Sigmoid colon (tissue), 7 donors: ENCODE data around the gene OR6N1. TPM values are rescaled to one million over a fixed set of nuclear protein-coding genes. Genes with fewer than 3 reads are reported as not detected.

ENCODE experiments used
- DNase-seq: peaks from one replicate; pipeline ENCODE4 v3.0.0-alpha.2; 2019
- H3K27ac ChIP-seq, 4 donors: fragments of 200-600 bp; sonication (generic); one replicate each; pipeline ENCODE4 v1.5.1; 2016 to 2019; ENCODE audit warnings: mild to moderate bottlenecking in 1 of 4
- H3K27me3 ChIP-seq, 3 donors: fragments of 200-600 bp; sonication (generic); one replicate each; pipeline ENCODE4 v1.5.1; 2019; ENCODE audit warnings: mild to moderate bottlenecking in 1 of 3
- H3K36me3 ChIP-seq, 4 donors: fragments of 200-600 bp; sonication (generic); one replicate each; pipeline ENCODE4 v1.5.1; 2016 to 2019
- H3K4me1 ChIP-seq, 4 donors: fragments of 200-600 bp; sonication (generic); one replicate each; pipeline ENCODE4 v1.5.1; 2017 to 2019
- H3K4me3 ChIP-seq, 4 donors: fragments of 200-600 bp; sonication (generic); one replicate each; pipeline ENCODE4 v1.5.1; 2017 to 2019; ENCODE audit warnings: mild to moderate bottlenecking in 2 of 4, moderate library complexity in 1 of 4
- H3K9me3 ChIP-seq, 4 donors: fragments of 200-600 bp in 3 of 4; sonication (generic) in 3 of 4; one replicate each; pipeline versions ENCODE4 v1.5.1 to v1.6.1; 2013 to 2019
- CTCF ChIP-seq, 4 experiments: fragments of 450-650 bp in 3 of 4; fragments of 200-600 bp in 1 of 4; IDR thresholded peaks; one replicate each; pipeline ENCODE4 v1.5.1; 2016 to 2019; ENCODE audit warnings: antibody characterized with exemption in 4 of 4, mild to moderate bottlenecking in 3 of 4, moderate library complexity in 2 of 4
- EP300 ChIP-seq, 4 donors: sonication (generic); formaldehyde crosslinking; IDR thresholded peaks; one replicate each; pipeline ENCODE4 v1.6.1; 2017; ENCODE audit warnings: antibody characterized with exemption in 4 of 4
- POLR2A ChIP-seq, 2 donors: fragments of 450-650 bp; IDR thresholded peaks; one replicate each; pipeline ENCODE4 v1.6.1; 2016; ENCODE audit warnings: antibody characterized with exemption in 2 of 2, mild to moderate bottlenecking in 2 of 2, moderate library complexity in 2 of 2
- POLR2AphosphoS5 ChIP-seq, 4 donors: sonication (generic); formaldehyde crosslinking; IDR thresholded peaks; one replicate each; pipeline ENCODE4 v1.6.1; 2017; ENCODE audit warnings: antibody characterized with exemption in 4 of 4
- WGBS, 2 donors: extraction: QIAGEN DNeasy Blood & Tissue Kit; methylation state at CpG; one replicate each; pipeline ENCODE4 v1.1.7; 2013; 5-methylcytosine and 5-hydroxymethylcytosine counted together
- intact Hi-C: fragments of 100-400 bp; cut with DNase I; formaldehyde crosslinking; loops from one replicate; pipeline ENCODE4 v1.15.1; 2023
- polyA plus RNA-seq, 3 donors: library from polyadenylated mRNA; stranded (reverse); fragments of 200-250 nt; gene quantifications; one replicate each; pipeline ENCODE4 v1.2.3, GENCODE V29; 2013
- total RNA-seq, 4 donors: library from RNA; depleted of rRNA; stranded (reverse); fragments of >200 nt; gene quantifications; one replicate each; pipeline ENCODE4 v1.1.0, GENCODE V29; 2016
- donor health status: healthy with polysubstance abuse.
- donor health status: Bipolar disorder and iron deficiency.
- donor health status: healthy.

Gene OR6N1
- total and polyA plus RNA-seq, 7 donors = not detected

- intact Hi-C loops = no loop called here
- no peaks in the 10 kb centered on the region for H3K4me1 ChIP-seq
- H3K9me3 ChIP-seq = no peaks in the 10 kb centered on the region
- no peaks in the 10 kb centered on the region for H3K36me3 ChIP-seq
- DNase-seq = no peak
- H3K27ac ChIP-seq = no peak overlapping the region
- 86 to 87% methylated on average over 2 of the region's 2 CpGs for WGBS, 2 donors
- H3K4me3 ChIP-seq = no peak overlapping the region
- no peak for TF ChIP-seq POLR2A (IDR thresholded peaks at IDR 0.05)
- no peak for TF ChIP-seq CTCF (IDR thresholded peaks at IDR 0.05)
- TF ChIP-seq EP300 (IDR thresholded peaks at IDR 0.05) = no peak
- no peak for TF ChIP-seq POLR2AphosphoS5 (IDR thresholded peaks at IDR 0.05)
- no peaks in the 10 kb centered on the region for H3K27me3 ChIP-seq
Observed at GRCh38 chr1:158793604-158794003, 21.6 kb upstream of the OR6N1 start.

- no peak within 1 kb of the TSS for H3K4me3 ChIP-seq
- H3K27me3 ChIP-seq = no peaks in the 10 kb centered on the region
- no peaks in the 10 kb centered on the region for H3K36me3 ChIP-seq
- TF ChIP-seq POLR2AphosphoS5 (IDR thresholded peaks at IDR 0.05) (no peak), EP300 (IDR thresholded peaks at IDR 0.05) (no peak), POLR2A (IDR thresholded peaks at IDR 0.05) (no peak), CTCF (IDR thresholded peaks at IDR 0.05) (no peak)
- no peaks in the 10 kb centered on the region for H3K9me3 ChIP-seq
- H3K4me1 ChIP-seq = no peaks in the 10 kb centered on the region
- DNase-seq = no peak
- no peak within 1 kb of the TSS for H3K27ac ChIP-seq
- intact Hi-C loops = no loop called here
Observed at GRCh38 chr1:158781104-158781503, 9.1 kb upstream of the OR6N1 start, which contains the start of gene OR6N2. Gene OR6N2 (minus strand): TSS chr1:158781204. CDS start chr1:158777635, 3,569 bp downstream.

GRCh38 chr1:158754420-158754819, 17.6 kb downstream of the OR6N1 start, which contains the start of gene OR6K6:
Gene OR6K6 (plus strand): TSS chr1:158754720. CDS start chr1:158754888, 168 bp downstream.
- 83 to 91% methylated on average over 2 of the region's 2 CpGs for WGBS, 2 donors
- no peaks in the 10 kb centered on the region for H3K27me3 ChIP-seq
- H3K4me1 ChIP-seq = no peaks in the 10 kb centered on the region
- TF ChIP-seq POLR2AphosphoS5 (IDR thresholded peaks at IDR 0.05) (no peak), CTCF (IDR thresholded peaks at IDR 0.05) (no peak), POLR2A (IDR thresholded peaks at IDR 0.05) (no peak), EP300 (IDR thresholded peaks at IDR 0.05) (no peak)
- no peaks in the 10 kb centered on the region for H3K36me3 ChIP-seq
- H3K27ac ChIP-seq = no peak within 1 kb of the TSS
- H3K9me3 ChIP-seq = no peaks in the 10 kb centered on the region
- intact Hi-C loops = no loop called here
- H3K4me3 ChIP-seq = no peak within 1 kb of the TSS
- no peak for DNase-seq

GRCh38 chr1:158752155-158752712, 19.8 kb downstream of the OR6N1 start:
- intact Hi-C loops = no loop called here
- H3K4me3 ChIP-seq = no peak overlapping the region
- no peak for TF ChIP-seq CTCF (IDR thresholded peaks at IDR 0.05)
- TF ChIP-seq EP300 (IDR thresholded peaks at IDR 0.05) = no peak
- no peak for TF ChIP-seq POLR2AphosphoS5 (IDR thresholded peaks at IDR 0.05)
- TF ChIP-seq POLR2A (IDR thresholded peaks at IDR 0.05) = no peak

GRCh38 chr1:158735848-158736247, 36.1 kb downstream of the OR6N1 start:
- Histone ChIP-seq H3K9me3 (no peaks in the 10 kb centered on the region), H3K36me3 (no peaks in the 10 kb centered on the region), H3K27me3 (no peaks in the 10 kb centered on the region), H3K27ac (no peak overlapping the region), H3K4me3 (no peak overlapping the region), H3K4me1 (no peaks in the 10 kb centered on the region)
- no peak for DNase-seq
- TF ChIP-seq POLR2AphosphoS5 (IDR thresholded peaks at IDR 0.05) (no peak), POLR2A (IDR thresholded peaks at IDR 0.05) (no peak), EP300 (IDR thresholded peaks at IDR 0.05) (no peak), CTCF (IDR thresholded peaks at IDR 0.05) (no peak)
- intact Hi-C loops = no loop called here

More at GRCh38 chr1:158752155-158752712, 19.8 kb downstream of the OR6N1 start:
- Histone ChIP-seq H3K9me3 (no peaks in the 10 kb centered on the region), H3K27me3 (no peaks in the 10 kb centered on the region), H3K36me3 (no peaks in the 10 kb centered on the region), H3K4me1 (no peaks in the 10 kb centered on the region), H3K27ac (no peak overlapping the region)
- WGBS, 2 donors = 88 to 92% methylated on average over 9 of the region's 9 CpGs
- no peak for DNase-seq
